Panc1 (cell line): ENCODE results near the gene NSD2. TPM values are rescaled to one million over a fixed set of nuclear protein-coding genes. Genes with fewer than 3 reads are reported as not detected.

Experiments
- ATAC-seq: fragments of 200-7000 bp; cut with Tn5 transposase; 2 replicates; pipeline ENCODE4 v1.9.1; 2020; ENCODE audit warnings: mild to moderate bottlenecking, moderate library complexity
- BruUV-seq: library from RNA; stranded (reverse); fragments of 400-500 nt; replicated peaks from 2 replicates; lab custom pipeline; 2021; lab: Mats Ljungman, UMichigan
- CTCF ChIA-PET: fragments of 300-600 bp; sonication (Branson Sonifier 250); formaldehyde crosslinking; loops from one replicate; lab custom pipeline; 2022; ENCODE audit warnings: antibody characterized with exemption; lab: Charles Lee
- POLR2A ChIA-PET: fragments of 300-600 bp; sonication (Branson Sonifier 250); formaldehyde crosslinking; loops from one replicate; lab custom pipeline; 2022; ENCODE audit warnings: antibody characterized with exemption; lab: Charles Lee
- DNase-seq: peaks from one replicate; pipeline ENCODE4 v3.0.0-alpha.2; 2010; ENCODE audit warnings: low read depth, low spot score
- H3K27ac ChIP-seq: 2 replicates; pipeline ENCODE4 v1.5.1; 2011; ENCODE audit warnings: mild to moderate bottlenecking, low read length, inconsistent platforms
- H3K27me3 ChIP-seq: fragments of 200-500 bp; sonication (Bioruptor generic); 2 replicates; pipeline ENCODE4 v1.6.0; 2014; ENCODE audit warnings: low read length, inconsistent platforms; ENCODE audit not compliant: control insufficient read depth, insufficient read depth
- H3K36me3 ChIP-seq: fragments of 200-500 bp; sonication (Bioruptor generic); 2 replicates; pipeline ENCODE4 v1.5.1; 2014; ENCODE audit warnings: inconsistent platforms, mild to moderate bottlenecking, low read length, moderate library complexity; ENCODE audit not compliant: control insufficient read depth, insufficient read depth
- H3K4me1 ChIP-seq: 2 replicates; pipeline ENCODE4 v1.5.1; 2011; ENCODE audit warnings: inconsistent platforms, mild to moderate bottlenecking, low read length, moderate library complexity; ENCODE audit not compliant: control insufficient read depth, insufficient read depth
- H3K4me3 ChIP-seq, 2 experiments: 2 replicates each; pipeline ENCODE4 v1.5.1; 2011 to 2012; ENCODE audit warnings: low read depth in 2 of 2, low read length in 2 of 2, mild to moderate bottlenecking in 2 of 2, inconsistent platforms in 1 of 2, moderate library complexity in 1 of 2
- H3K9me3 ChIP-seq: fragments of 200-500 bp; sonication (Bioruptor generic); 2 replicates; pipeline ENCODE4 v1.5.1; 2014; ENCODE audit warnings: low read depth, mild to moderate bottlenecking, inconsistent platforms, low read length, moderate library complexity; ENCODE audit not compliant: control insufficient read depth, insufficient read depth
- CTCF ChIP-seq: fragments of 450-650 bp; IDR thresholded peaks from 2 replicates; pipeline ENCODE4 v1.5.1; 2017; ENCODE audit warnings: mild to moderate bottlenecking
- POLR2AphosphoS5 ChIP-seq: IDR thresholded peaks from 2 replicates; pipeline ENCODE4 v1.6.1; 2012; ENCODE audit warnings: mild to moderate bottlenecking, low read depth, low read length, moderate library complexity
- REST ChIP-seq, 2 experiments: IDR thresholded peaks; 2 replicates each; pipeline ENCODE4 v1.6.1; 2011 to 2012; ENCODE audit warnings: low read depth in 2 of 2, control low read depth in 1 of 2, low read length in 1 of 2, mild to moderate bottlenecking in 1 of 2, moderate library complexity in 1 of 2; ENCODE audit not compliant: insufficient read depth in 1 of 2
- SIN3A ChIP-seq: IDR thresholded peaks from 2 replicates; pipeline ENCODE4 v1.6.1; 2012; ENCODE audit warnings: low read depth, mild to moderate bottlenecking, low read length, moderate library complexity, borderline replicate concordance; ENCODE audit not compliant: insufficient read depth
- TCF7L2 ChIP-seq: IDR thresholded peaks from 2 replicates; pipeline ENCODE4 v1.6.1; 2011; ENCODE audit warnings: mild to moderate bottlenecking, low read depth, low read length, inconsistent platforms
- in situ Hi-C: cut with HindIII; loops from 2 replicates; pipeline ENCODE4 v1.10.0; 2016; ENCODE audit warnings: low sequenced_read_pairs, low pct_unique_long_range_greater_than_20kb
- intact Hi-C: fragments of 100-400 bp; cut with micrococcal nuclease; formaldehyde crosslinking; loops from one replicate; pipeline ENCODE4 v1.10.0; 2022; ENCODE audit not compliant: unreplicated experiment
- total RNA-seq: library from RNA; stranded (reverse); gene quantifications from one replicate; pipeline ENCODE4 v1.2.1, GENCODE V29; 2021; ENCODE audit not compliant: unreplicated experiment

NSD2 gene
- total RNA-seq, 1 experiment from 2014 or later: 116 TPM

GRCh38 chr4:1896658-1896991 is 25.4 kb downstream of the NSD2 start:
- H3K4me1 ChIP-seq: peaks cover 10% of the 10 kb centered on the region; the same call in 1 of the 2 replicates
- no peak overlapping the region for H3K27ac ChIP-seq
- DNase-seq (no peak), ATAC-seq (no peak)
- CTCF ChIA-PET: no interaction called here
- TF ChIP-seq CTCF (no peak), REST (IDR thresholded peaks at IDR 0.05; ENCODE audit: insufficient read depth in 1 of 2, low read depth in 2 of 2, low read length in 1 of 2) (no peak), SIN3A (no peak), POLR2AphosphoS5 (no peak), TCF7L2 (no peak)
- H3K27me3 ChIP-seq: no peaks in the 10 kb centered on the region
- POLR2A ChIA-PET: no interaction called here
- no TSS peak for BruUV-seq
- no peaks in the 10 kb centered on the region for H3K36me3 ChIP-seq
- intact Hi-C loops (no loop called here), in situ Hi-C loops (no loop called here)
- H3K4me3 ChIP-seq: no peak overlapping the region
- H3K9me3 ChIP-seq: no peaks in the 10 kb centered on the region

GRCh38 chr4:1898007-1898406 is 26.8 kb downstream of the NSD2 start:
- Histone ChIP-seq H3K27me3 (no peaks in the 10 kb centered on the region), H3K4me1 (peaks cover 10% of the 10 kb centered on the region; the same call in 1 of the 2 replicates), H3K27ac (no peak overlapping the region), H3K9me3 (no peaks in the 10 kb centered on the region), H3K4me3 (no peak overlapping the region), H3K36me3 (no peaks in the 10 kb centered on the region)
- ChIA-PET CTCF (no interaction called here), POLR2A (no interaction called here)
- intact Hi-C loops (no loop called here), in situ Hi-C loops (no loop called here)
- no TSS peak for BruUV-seq
- DNase-seq: no peak
- TF ChIP-seq TCF7L2 (no peak), POLR2AphosphoS5 (no peak), REST (IDR thresholded peaks at IDR 0.05; ENCODE audit: insufficient read depth in 1 of 2, low read depth in 2 of 2, low read length in 1 of 2) (no peak), SIN3A (no peak), CTCF (no peak)
- ATAC-seq: no peak
